Loucy (cell line): ENCODE measurements around the gene MAB21L3.

Experiments used
- H2AFZ ChIP-seq: fragments of 200-600 bp; sonication (generic); 2 replicates; pipeline ENCODE4 v1.6.0; 2016; ENCODE audit warnings: antibody characterized with exemption, mild to moderate bottlenecking, low read length, moderate library complexity
- H3F3A ChIP-seq: fragments of 200-600 bp; 2 replicates; pipeline ENCODE4 v1.6.0; 2016; ENCODE audit warnings: antibody characterized with exemption, low read depth, mild to moderate bottlenecking
- H3K27me3 ChIP-seq: fragments of 200-600 bp; sonication (generic); 2 replicates; pipeline ENCODE4 v1.6.1; 2014; ENCODE audit warnings: low read length, mild to moderate bottlenecking; ENCODE audit not compliant: insufficient read depth, poor library complexity, severe bottlenecking
- H3K36me3 ChIP-seq: fragments of 200-600 bp; sonication (generic); 2 replicates; pipeline ENCODE4 v1.6.1; 2016; ENCODE audit warnings: low read length; ENCODE audit not compliant: insufficient read depth
- H3K4me1 ChIP-seq: fragments of 200-600 bp; sonication (generic); 2 replicates; pipeline ENCODE4 v1.5.1; 2014; ENCODE audit warnings: low read length, mild to moderate bottlenecking; ENCODE audit not compliant: insufficient read depth, poor library complexity, severe bottlenecking
- H3K4me2 ChIP-seq: fragments of 200-600 bp; sonication (generic); 2 replicates; pipeline ENCODE4 v1.6.0; 2014; ENCODE audit warnings: antibody characterized with exemption, low read length, low read depth, mild to moderate bottlenecking; ENCODE audit not compliant: poor library complexity, severe bottlenecking
- H3K4me3 ChIP-seq: fragments of 200-600 bp; sonication (generic); 2 replicates; pipeline ENCODE4 v1.5.1; 2014; ENCODE audit warnings: low read length, mild to moderate bottlenecking, mixed read lengths; ENCODE audit not compliant: poor library complexity, severe bottlenecking
- H3K79me2 ChIP-seq: fragments of 200-600 bp; sonication (generic); 2 replicates; pipeline ENCODE4 v1.6.1; 2014; ENCODE audit warnings: low read length; ENCODE audit not compliant: insufficient read depth
- H3K9ac ChIP-seq: fragments of 200-600 bp; sonication (generic); 2 replicates; pipeline ENCODE4 v1.6.0; 2014; ENCODE audit warnings: mild to moderate bottlenecking, low read depth, low read length, moderate library complexity; ENCODE audit not compliant: poor library complexity, severe bottlenecking
- H3K9me2 ChIP-seq: fragments of 200-600 bp; sonication (generic); replicated peaks from 2 replicates; pipeline ENCODE4 v1.6.1; 2016; ENCODE audit warnings: low read depth, low read length, mixed read lengths
- H3K9me3 ChIP-seq: fragments of 200-600 bp; sonication (generic); 2 replicates; pipeline ENCODE4 v1.6.1; 2014; ENCODE audit warnings: mild to moderate bottlenecking, antibody characterized with exemption, low read length, low read depth; ENCODE audit not compliant: insufficient read depth
- H4K20me1 ChIP-seq: fragments of 200-600 bp; sonication (generic); 2 replicates; pipeline ENCODE4 v1.6.0; 2014; ENCODE audit warnings: antibody characterized with exemption, low read length, mild to moderate bottlenecking; ENCODE audit not compliant: insufficient read depth, poor library complexity, severe bottlenecking
- CTCF ChIP-seq: fragments of 200-600 bp; sonication (generic); conservative IDR thresholded peaks from 2 replicates; pipeline ENCODE4 v1.5.1; 2014; ENCODE audit warnings: mild to moderate bottlenecking, antibody characterized with exemption, low read length
- EZH2phosphoT487 ChIP-seq: fragments of 200-600 bp; IDR thresholded peaks from 2 replicates; pipeline ENCODE4 v1.6.1; 2018; ENCODE audit warnings: antibody characterized with exemption, mild to moderate bottlenecking, moderate library complexity, borderline replicate concordance

MAB21L3 gene

DNA sequence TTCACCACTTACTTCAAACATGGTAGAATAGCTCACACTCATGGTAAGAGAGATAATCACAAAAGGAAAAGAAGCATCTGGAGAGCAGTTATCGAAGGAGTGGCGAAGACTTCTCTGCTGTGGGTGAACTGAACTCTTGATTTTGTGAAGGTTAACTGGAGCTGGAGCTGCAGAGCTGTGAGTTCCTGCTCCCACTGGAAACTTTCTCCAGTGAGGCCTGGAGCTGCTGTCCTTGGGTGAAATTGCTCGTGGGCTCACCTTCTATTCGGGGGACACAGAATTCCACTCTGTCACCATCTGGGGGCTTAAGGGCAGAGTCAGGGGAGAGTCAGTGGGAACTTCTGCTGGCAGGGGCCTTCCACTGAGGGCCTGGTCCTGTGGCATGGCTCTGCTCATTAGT, 45.9 kb downstream of the MAB21L3 start:
- Histone ChIP-seq H3K9ac (no peak overlapping the region), H3K79me2 (no peaks in the 10 kb centered on the region), H3K4me1 (peaks cover 3% of the 10 kb centered on the region), H3F3A (no peaks in the 10 kb centered on the region), H4K20me1 (no peaks in the 10 kb centered on the region), H3K4me2 (no peak overlapping the region), H3K4me3 (no peak overlapping the region), H3K27me3 (no peaks in the 10 kb centered on the region), H3K9me2 (no peaks in the 10 kb centered on the region), H3K9me3 (no peaks in the 10 kb centered on the region), H2AFZ (no peak overlapping the region), H3K36me3 (no peaks in the 10 kb centered on the region)
- TF ChIP-seq CTCF (no peak), EZH2phosphoT487 (no peak)

DNA sequence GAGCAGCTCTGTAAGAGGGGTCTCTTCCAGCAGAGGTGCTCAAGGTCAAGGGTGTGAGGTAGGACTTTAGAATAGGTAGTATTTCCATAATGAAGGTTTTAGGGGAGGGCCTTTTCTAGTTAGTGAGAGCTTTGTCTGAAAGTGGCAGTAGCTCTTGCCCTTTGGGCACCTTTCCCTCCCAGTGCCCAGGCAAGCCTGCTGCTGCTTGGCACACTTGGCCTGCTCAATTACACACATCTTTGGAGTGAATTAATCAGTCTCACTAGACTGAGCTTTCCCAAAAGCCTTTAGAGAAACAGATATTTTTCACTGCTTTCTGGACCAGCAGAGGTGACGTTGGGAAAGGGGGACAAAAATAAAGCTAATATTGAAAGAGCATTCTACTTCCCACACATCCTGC, 48.0 kb downstream of the MAB21L3 start:
- H3K79me2 ChIP-seq = no peaks in the 10 kb centered on the region
- no peak overlapping the region for H3K4me3 ChIP-seq
- H3F3A ChIP-seq = no peaks in the 10 kb centered on the region
- no peaks in the 10 kb centered on the region for H3K4me1 ChIP-seq
- H3K9ac ChIP-seq = no peak overlapping the region
- H3K36me3 ChIP-seq = no peaks in the 10 kb centered on the region
- no peak for TF ChIP-seq CTCF
- TF ChIP-seq EZH2phosphoT487 = no peak
- no peak overlapping the region for H2AFZ ChIP-seq
- H3K9me3 ChIP-seq = no peaks in the 10 kb centered on the region
- no peaks in the 10 kb centered on the region for H3K27me3 ChIP-seq
- H3K4me2 ChIP-seq = no peak overlapping the region
- no peaks in the 10 kb centered on the region for H4K20me1 ChIP-seq
- no peaks in the 10 kb centered on the region for H3K9me2 ChIP-seq

DNA sequence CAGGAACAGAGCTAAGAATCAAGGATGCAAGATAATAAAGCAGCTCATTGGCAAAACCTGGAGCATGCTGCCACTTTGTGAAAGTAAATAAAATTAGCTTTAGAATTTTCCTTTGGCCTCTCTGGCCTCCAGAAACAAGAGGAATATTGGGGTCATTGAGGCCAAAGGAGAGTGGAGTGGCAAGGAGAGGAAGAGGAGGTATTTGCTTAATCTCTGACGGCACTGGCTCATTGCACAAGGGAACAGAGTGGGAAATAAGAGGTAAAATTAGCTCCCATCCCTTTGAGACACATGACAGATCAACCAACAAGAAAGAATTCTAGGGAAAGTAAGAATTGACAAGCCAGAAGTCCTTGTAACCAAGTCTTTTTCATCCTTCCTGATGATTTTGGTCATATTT, 48.4 kb downstream of the MAB21L3 start:
- Histone ChIP-seq H3K9me2 (no peaks in the 10 kb centered on the region), H3K27me3 (no peaks in the 10 kb centered on the region), H2AFZ (no peak overlapping the region), H3K4me3 (no peak overlapping the region), H3K36me3 (no peaks in the 10 kb centered on the region), H3K9me3 (no peaks in the 10 kb centered on the region), H3K4me2 (no peak overlapping the region), H4K20me1 (no peaks in the 10 kb centered on the region), H3K9ac (no peak overlapping the region), H3K79me2 (no peaks in the 10 kb centered on the region), H3F3A (no peaks in the 10 kb centered on the region), H3K4me1 (peaks cover under 1% of the 10 kb centered on the region)
- TF ChIP-seq CTCF (no peak), EZH2phosphoT487 (no peak)
